Fibroblast of skin of scalp (primary cell): ENCODE measurements around the gene CEACAM18.
"Not testable (repeated sequence)": the region's sequence is repeated elsewhere in the genome, so short reads cannot be mapped to it uniquely, and the experiment has no call there.

Experiments used
- DNase-seq: peaks from one replicate; pipeline ENCODE4 v3.0.0-alpha.2; 2013

Gene CEACAM18

GRCh38 chr19:51462276-51462675 is 16.1 kb upstream of the CEACAM18 start:
- DNase-seq = no peak

- no peak for DNase-seq
Observed at GRCh38 chr19:51462681-51463080, 15.7 kb upstream of the CEACAM18 start.

GRCh38 chr19:51463976-51464581 is 14.3 kb upstream of the CEACAM18 start:
- not testable (repeated sequence) for DNase-seq

GRCh38 chr19:51466723-51467122 is 11.6 kb upstream of the CEACAM18 start:
- no peak for DNase-seq

GRCh38 chr19:51467864-51468544 is 10.3 kb upstream of the CEACAM18 start:
- DNase-seq = no peak

- no peak for DNase-seq
Observed at GRCh38 chr19:51468545-51468920, 9.8 kb upstream of the CEACAM18 start.

GRCh38 chr19:51469162-51469561 is 9.2 kb upstream of the CEACAM18 start:
- no peak for DNase-seq

GRCh38 chr19:51469629-51470028 is 8.7 kb upstream of the CEACAM18 start:
- DNase-seq = no peak

GRCh38 chr19:51470966-51471365 is 7.4 kb upstream of the CEACAM18 start:
- no peak for DNase-seq

- no peak for DNase-seq
Observed at GRCh38 chr19:51471527-51471926, 6.8 kb upstream of the CEACAM18 start.

- no peak for DNase-seq
Observed at GRCh38 chr19:51472607-51473006, 5.7 kb upstream of the CEACAM18 start.

GRCh38 chr19:51473009-51473707 is 5.2 kb upstream of the CEACAM18 start:
- peak; percentile 54 for DNase-seq

- no peak for DNase-seq
Observed at GRCh38 chr19:51476164-51476563, 2.2 kb upstream of the CEACAM18 start.

- no peak for DNase-seq
Observed at GRCh38 chr19:51477344-51477743, 995 bp upstream of the CEACAM18 start.

- DNase-seq = no peak
Observed at GRCh38 chr19:51479531-51480331, 1.4 kb downstream of the CEACAM18 start.

- peak; percentile 5 for DNase-seq
Observed at GRCh38 chr19:51480590-51480989, 2.3 kb downstream of the CEACAM18 start.

- DNase-seq = no peak
Observed at GRCh38 chr19:51485960-51486660, 7.8 kb downstream of the CEACAM18 start.

GRCh38 chr19:51488491-51488890 is 10.2 kb downstream of the CEACAM18 start:
- no peak for DNase-seq

- no peak for DNase-seq
Observed at GRCh38 chr19:51489113-51489512, 10.8 kb downstream of the CEACAM18 start.

- DNase-seq = no peak
Observed at GRCh38 chr19:51490676-51491075, 12.3 kb downstream of the CEACAM18 start.

GRCh38 chr19:51491586-51491985 is 13.2 kb downstream of the CEACAM18 start:
- no peak for DNase-seq

GRCh38 chr19:51493776-51494175 is 15.4 kb downstream of the CEACAM18 start:
- no peak for DNase-seq
